Limb (tissue), 2 donors: ENCODE results near the gene CDH19.
A peak's percentile ranks its signal among the peaks of the same experiment; 100 is the strongest.

ENCODE experiments used
- DNase-seq, 2 donors: peaks; one replicate each; pipeline ENCODE4 v3.0.0-alpha.2; 2016; ENCODE audit errors: extremely low spot score in 2 of 2

The CDH19 gene

GRCh38 chr18:66603941-66604627 lies at the start of gene CDH19:
Gene CDH19 (minus strand): TSS chr18:66604090. CDS start chr18:66572204, 31,886 bp downstream.
- peak in 1 of 2 donors; percentile 17 for DNase-seq

DNA sequence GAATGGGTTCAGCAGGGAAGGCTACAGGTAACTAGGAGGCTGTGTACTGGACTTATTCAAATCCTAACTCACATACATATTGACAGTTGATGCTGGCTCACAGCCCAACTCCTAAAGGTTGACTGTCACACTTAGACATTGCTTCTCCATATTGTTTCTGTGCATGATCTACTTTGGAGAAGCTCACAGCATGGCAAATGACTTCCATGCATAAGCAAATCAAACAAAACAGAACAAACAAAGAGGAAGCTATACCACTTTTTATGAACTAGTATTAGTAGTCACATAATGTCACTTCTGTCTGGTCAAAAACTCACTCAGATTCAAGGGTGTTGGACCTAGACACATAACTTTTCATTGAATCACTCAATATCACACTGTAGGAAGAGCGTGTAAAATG lies 43.8 kb upstream of the CDH19 start:
- no peak for DNase-seq

- DNase-seq: no peak
Observed at GRCh38 chr18:66646609-66647008, 42.7 kb upstream of the CDH19 start.

DNA sequence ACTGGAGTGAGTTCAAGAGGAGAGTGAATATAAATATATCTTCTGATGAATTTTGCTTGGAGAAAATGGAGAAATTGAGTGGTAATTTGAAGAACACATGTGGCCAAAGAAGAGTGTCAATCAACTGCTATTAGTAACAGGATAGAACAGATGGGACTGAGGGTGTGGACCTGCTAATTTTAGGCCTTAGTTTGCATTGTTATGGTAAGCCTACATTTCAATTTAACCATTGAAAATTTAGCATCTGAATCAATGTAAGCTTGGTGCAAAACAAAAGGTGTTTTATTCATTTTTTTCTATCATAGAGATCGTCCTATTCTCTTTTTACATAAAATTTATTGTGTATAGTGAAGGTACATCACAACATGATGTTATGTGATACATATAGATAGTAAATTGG lies 42.1 kb upstream of the CDH19 start:
- no peak for DNase-seq

GRCh38 chr18:66641056-66641455 lies 37.2 kb upstream of the CDH19 start:
- DNase-seq: no peak

DNA sequence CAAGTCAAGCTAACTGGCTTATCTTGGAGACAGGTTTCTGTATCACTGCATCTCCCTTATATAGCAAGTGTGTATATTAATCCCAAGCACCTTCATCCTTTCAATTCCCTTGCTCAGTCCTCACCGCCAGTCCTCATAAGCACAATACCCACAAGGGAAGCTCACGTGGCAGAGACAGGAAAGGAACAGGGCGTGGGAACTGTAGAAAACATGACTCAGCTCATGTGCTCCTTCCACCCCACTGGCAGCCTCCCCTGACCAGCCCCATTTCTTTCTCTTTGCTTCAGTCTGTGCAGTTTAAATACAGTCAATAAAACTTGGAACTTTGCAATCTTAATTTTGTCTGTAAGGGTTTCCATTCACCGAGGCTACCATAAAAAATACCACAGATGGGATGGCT lies 36.5 kb upstream of the CDH19 start:
- no peak for DNase-seq

GRCh38 chr18:66638856-66639629 lies 35.2 kb upstream of the CDH19 start:
- no peak for DNase-seq

GRCh38 chr18:66635342-66635741 lies 31.5 kb upstream of the CDH19 start:
- no peak for DNase-seq

DNA sequence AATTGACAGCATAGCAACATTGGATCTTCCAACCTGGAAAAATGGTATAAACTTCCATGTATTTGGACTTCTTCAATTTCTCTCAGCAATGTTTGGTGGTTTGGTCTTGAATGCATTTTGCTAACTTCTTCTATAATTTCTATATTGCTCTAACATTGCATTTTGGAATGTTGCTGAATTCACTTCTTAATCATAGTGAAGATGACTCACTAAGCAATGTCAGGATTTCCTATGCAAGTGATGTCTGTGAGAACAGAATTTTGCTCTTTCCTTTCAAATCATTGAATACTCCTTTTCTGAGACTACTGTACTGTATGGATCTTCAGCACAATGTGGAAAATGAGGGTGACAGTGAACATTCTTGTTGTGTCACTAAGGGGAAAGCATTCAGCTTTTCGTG lies 28.9 kb upstream of the CDH19 start:
- no peak for DNase-seq

DNA sequence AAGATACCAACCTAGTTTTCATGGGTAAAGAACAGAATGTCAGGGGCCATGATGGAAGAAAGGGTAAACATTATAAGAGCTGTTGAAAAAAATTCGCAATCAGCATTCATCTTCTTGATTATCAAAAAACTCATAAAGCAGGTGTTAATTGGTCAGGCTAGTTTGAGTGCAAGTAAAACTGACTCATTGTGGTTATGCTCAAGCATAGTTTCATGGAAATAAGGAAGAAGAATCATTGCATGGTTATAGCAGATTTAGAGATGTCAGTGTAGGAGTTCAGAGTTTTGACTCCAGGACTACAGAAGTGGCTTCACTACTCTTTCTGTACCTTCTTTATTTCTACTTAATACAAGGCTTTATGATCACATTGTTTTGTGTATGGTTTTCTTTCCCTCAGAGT lies 26.9 kb upstream of the CDH19 start:
- no peak for DNase-seq

- DNase-seq: no peak
Observed at GRCh38 chr18:66623821-66624220, 19.9 kb upstream of the CDH19 start.

DNA sequence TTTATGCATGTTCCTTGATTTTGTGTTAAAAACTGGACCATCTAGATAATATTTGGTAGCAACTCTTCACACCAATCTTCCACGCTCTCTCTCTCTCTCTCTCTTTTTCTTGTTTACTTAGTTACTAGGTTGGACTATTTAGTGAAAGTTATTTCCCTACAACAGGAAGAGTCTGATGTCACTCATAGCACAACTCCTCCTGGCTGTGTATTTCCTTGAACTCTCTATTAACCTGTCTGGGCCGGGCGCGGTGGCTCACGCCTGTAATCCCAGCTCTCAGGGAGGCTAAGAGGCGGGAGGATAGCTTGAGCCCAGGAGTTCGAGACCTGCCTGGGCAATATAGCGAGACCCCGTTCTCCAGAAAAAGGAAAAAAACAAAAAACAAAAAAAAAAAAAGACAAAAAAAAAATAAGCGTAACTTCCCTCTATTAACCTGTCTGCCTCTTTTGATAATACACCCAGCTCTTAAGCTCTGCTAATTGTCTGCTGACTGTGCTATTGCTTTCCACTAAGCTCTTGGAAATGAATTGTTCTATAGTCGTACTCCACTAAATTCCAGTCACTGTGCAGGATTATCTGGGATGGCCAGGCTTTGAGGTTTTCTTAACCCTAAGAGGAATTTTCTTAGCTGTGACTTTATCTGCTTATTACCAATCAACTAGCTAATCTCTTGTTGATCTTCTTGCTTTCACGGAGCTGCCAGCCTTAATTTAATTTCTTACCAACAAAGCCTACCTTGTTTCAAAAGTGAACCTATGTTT lies 18.1 kb upstream of the CDH19 start:
- DNase-seq: no peak

DNA sequence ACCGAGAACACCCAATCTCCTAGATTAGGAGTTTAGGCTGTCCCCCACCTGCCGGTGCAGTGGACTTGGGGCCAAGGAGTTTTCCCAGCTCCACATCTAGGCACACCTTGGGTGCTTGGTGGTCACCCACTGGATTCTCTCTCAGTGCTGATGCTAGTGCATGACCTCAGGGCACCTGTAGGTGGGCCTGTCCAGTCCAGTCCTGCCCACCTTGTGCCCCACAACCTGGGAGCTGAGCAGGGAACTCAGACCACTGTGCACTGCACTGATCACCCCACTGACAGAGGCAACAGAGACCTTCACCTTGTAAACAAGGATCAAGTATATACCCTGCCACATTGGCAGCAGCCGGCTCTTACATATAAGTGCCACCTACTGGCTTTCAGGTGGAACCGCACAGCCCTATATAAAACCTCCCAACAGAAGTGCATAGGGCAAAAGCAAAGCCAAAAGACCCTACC lies 12.7 kb upstream of the CDH19 start:
- DNase-seq: no peak

DNA sequence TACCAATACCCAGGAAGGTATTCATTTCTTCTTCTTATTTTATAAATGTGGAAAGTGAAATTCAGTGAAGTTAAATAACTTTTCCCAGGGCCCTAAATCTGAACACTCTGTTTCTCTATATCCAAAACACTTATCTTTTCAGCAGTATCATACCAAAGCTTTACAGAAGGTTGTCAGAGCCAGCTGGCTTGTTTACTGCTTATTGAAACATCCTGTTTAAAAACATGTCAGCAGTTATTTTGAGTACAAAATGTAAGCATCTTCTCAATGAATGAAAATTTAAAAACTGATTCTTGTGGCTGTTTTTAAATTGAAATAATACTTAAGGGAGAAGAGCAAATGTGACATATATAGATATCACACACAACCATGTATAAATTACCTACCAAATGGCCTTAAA lies 11.3 kb upstream of the CDH19 start:
- no peak for DNase-seq

DNA sequence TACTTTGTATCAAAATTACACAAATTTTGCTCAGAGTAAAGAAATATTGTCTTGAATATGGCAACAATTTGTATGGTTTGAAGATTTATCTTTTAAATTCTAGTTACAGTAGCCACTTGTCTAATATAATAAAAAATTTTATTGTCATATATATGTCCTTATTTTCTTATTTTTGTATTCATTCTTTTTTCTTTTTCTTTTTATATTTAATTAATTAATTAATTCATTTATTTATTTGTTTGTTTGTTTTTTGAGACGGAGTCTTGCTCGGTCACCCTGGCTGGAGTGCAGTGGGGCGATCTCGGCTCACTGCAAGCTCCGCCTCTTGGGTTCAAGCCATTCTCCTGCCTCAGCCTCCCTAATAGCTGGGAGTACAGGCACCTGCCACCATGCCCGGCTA lies 3.7 kb upstream of the CDH19 start:
- DNase-seq: no peak

DNA sequence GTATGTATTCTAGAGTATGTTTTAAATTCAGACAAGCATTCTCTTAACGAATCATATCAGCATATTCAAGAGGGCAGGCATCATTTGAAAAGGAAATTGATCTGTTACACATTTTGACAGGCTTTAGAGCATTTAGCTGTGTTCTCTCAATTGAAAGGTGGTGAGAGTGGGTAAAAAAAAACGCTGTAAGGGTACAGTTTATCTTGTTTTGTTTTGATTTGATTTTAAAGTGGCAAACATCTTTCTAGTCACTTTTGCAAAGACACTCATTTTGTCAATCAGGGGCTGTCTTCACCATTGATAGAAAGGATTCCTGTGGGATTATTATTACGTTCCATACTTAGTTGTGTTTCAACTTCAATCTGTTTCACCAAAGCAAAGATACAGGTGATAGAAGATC lies 2.2 kb downstream of the CDH19 start:
- no peak for DNase-seq

GRCh38 chr18:66599190-66599589 lies 4.7 kb downstream of the CDH19 start:
- no peak for DNase-seq

- no peak for DNase-seq
Observed at GRCh38 chr18:66587430-66587829, 16.5 kb downstream of the CDH19 start.

DNA sequence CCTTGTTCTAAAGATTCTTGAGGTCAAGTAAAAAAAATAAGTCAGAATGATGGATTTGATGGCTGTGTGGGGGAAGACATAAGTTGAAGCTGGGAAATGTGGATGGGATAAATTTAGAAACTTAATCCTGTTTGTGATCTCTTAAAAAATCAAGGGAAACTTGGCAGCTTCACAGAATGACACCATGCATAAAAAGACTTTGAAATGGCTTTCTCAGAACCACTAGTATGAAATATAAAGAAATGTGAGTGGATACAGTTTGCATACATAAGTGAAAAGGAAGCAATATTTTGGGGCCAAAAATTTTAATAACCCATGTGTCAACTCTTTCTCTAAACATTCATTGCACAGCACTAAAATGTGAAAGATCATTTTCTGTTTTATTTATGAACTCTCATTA lies 21.7 kb downstream of the CDH19 start:
- no peak for DNase-seq

- DNase-seq: no peak
Observed at GRCh38 chr18:66575263-66575662, 28.6 kb downstream of the CDH19 start.

- peak in 1 of 2 donors; percentile 15 for DNase-seq
Observed at GRCh38 chr18:66571845-66572244, 32.0 kb downstream of the CDH19 start.

GRCh38 chr18:66566616-66567015 lies 37.3 kb downstream of the CDH19 start:
- no peak for DNase-seq
